HFFc6 (cell line): ENCODE results near the gene REELD1. TPM values are rescaled to one million over a fixed set of nuclear protein-coding genes. Genes with fewer than 3 reads are reported as not detected.

ENCODE experiments used
- DNase-seq: peaks from one replicate; pipeline ENCODE4 v3.0.0-alpha.2; 2018
- H3K27ac Mint-ChIP-seq: 2 replicates; pipeline ENCODE4 v1.8.0; 2020; ENCODE audit warnings: mild to moderate bottlenecking, mixed read lengths
- H3K27me3 Mint-ChIP-seq: 2 replicates; pipeline ENCODE4 v1.8.0; 2021; ENCODE audit warnings: mild to moderate bottlenecking, moderate library complexity, mixed read lengths; ENCODE audit not compliant: insufficient read depth
- H3K36me3 Mint-ChIP-seq: 2 replicates; pipeline ENCODE4 v1.8.0; 2021; ENCODE audit warnings: low read depth, mixed read lengths
- H3K4me1 Mint-ChIP-seq: 2 replicates; pipeline ENCODE4 v1.8.0; 2020; ENCODE audit warnings: low read depth, mixed read lengths
- H3K4me3 Mint-ChIP-seq: 2 replicates; pipeline ENCODE4 v1.8.0; 2020; ENCODE audit warnings: mild to moderate bottlenecking, moderate library complexity, mixed read lengths
- H3K9me3 Mint-ChIP-seq: 2 replicates; pipeline ENCODE4 v1.8.0; 2020; ENCODE audit warnings: mild to moderate bottlenecking, mixed read lengths
- CTCF ChIP-seq: fragments of 200-600 bp; sonication (generic); IDR thresholded peaks from 2 replicates; pipeline ENCODE4 v1.5.0; 2021; ENCODE audit warnings: antibody characterized with exemption, mild to moderate bottlenecking
- total RNA-seq, 6 experiments: library from RNA; stranded (reverse); fragmentation: NEBNext Ultra II Directional; extraction: Animal tissue kit (Norgen Biotek cat#: 25700); gene quantifications; 2 replicates in 1 of 6; 3 replicates in 5 of 6; pipeline ENCODE4 v1.2.3, GENCODE V29; 2021

The REELD1 gene
- total RNA-seq, 6 experiments from 2014 or later, result not detected

- Mint-ChIP-seq H3K9me3 (no peaks in the 10 kb centered on the region), H3K36me3 (peaks cover 14% of the 10 kb centered on the region), H3K27me3 (peaks cover 1% of the 10 kb centered on the region; the same call in 1 of the 2 replicates), H3K4me3 (no peak overlapping the region), H3K4me1 (peaks cover 18% of the 10 kb centered on the region), H3K27ac (no peak overlapping the region)
- DNase-seq, result no peak
- TF ChIP-seq CTCF, result no peak
These were observed 20.1 kb upstream of the REELD1 start for GRCh38 chr4:146194212-146194611.

GRCh38 chr4:146202665-146203064 is 11.7 kb upstream of the REELD1 start:
- Mint-ChIP-seq H3K27ac (no peak overlapping the region), H3K36me3 (0 out of 2 replicates have a peak, but pooled peaks cover 5% of the 10 kb centered on the region), H3K4me3 (no peak overlapping the region), H3K9me3 (no peaks in the 10 kb centered on the region), H3K4me1 (no peaks in the 10 kb centered on the region), H3K27me3 (no peaks in the 10 kb centered on the region; the same call in 1 of the 2 replicates)
- no peak for DNase-seq
- TF ChIP-seq CTCF, result no peak

- H3K27me3 Mint-ChIP-seq, result peaks cover 5% of the 10 kb centered on the region
- H3K9me3 Mint-ChIP-seq, result no peaks in the 10 kb centered on the region
- TF ChIP-seq CTCF, result no peak
- H3K4me1 Mint-ChIP-seq, result no peaks in the 10 kb centered on the region
- DNase-seq, result no peak
- 0 out of 2 replicates have a peak, but pooled peaks cover 5% of the 10 kb centered on the region for H3K36me3 Mint-ChIP-seq
- no peak overlapping the region for H3K4me3 Mint-ChIP-seq
- H3K27ac Mint-ChIP-seq, result no peak overlapping the region
These were observed 6.9 kb upstream of the REELD1 start for GRCh38 chr4:146207410-146207809.

GRCh38 chr4:146210890-146211289 is 3.4 kb upstream of the REELD1 start:
- Mint-ChIP-seq H3K36me3 (no peaks in the 10 kb centered on the region), H3K27ac (no peak overlapping the region), H3K27me3 (peaks cover 5% of the 10 kb centered on the region), H3K9me3 (no peaks in the 10 kb centered on the region), H3K4me3 (no peak overlapping the region), H3K4me1 (no peaks in the 10 kb centered on the region)
- DNase-seq, result no peak
- TF ChIP-seq CTCF, result no peak

- peaks cover 5% of the 10 kb centered on the region for H3K27me3 Mint-ChIP-seq
- DNase-seq, result no peak
- TF ChIP-seq CTCF, result no peak
- no peaks in the 10 kb centered on the region for H3K9me3 Mint-ChIP-seq
- H3K4me1 Mint-ChIP-seq, result no peaks in the 10 kb centered on the region
- no peaks in the 10 kb centered on the region for H3K36me3 Mint-ChIP-seq
- no peak overlapping the region for H3K4me3 Mint-ChIP-seq
- no peak overlapping the region for H3K27ac Mint-ChIP-seq
These were observed 2.9 kb upstream of the REELD1 start for GRCh38 chr4:146211440-146211839.

GRCh38 chr4:146212781-146213180 is 1.6 kb upstream of the REELD1 start:
- Mint-ChIP-seq H3K27me3 (peaks cover 5% of the 10 kb centered on the region), H3K36me3 (no peaks in the 10 kb centered on the region), H3K4me1 (no peaks in the 10 kb centered on the region), H3K9me3 (no peaks in the 10 kb centered on the region), H3K27ac (no peak overlapping the region), H3K4me3 (no peak overlapping the region)
- no peak for TF ChIP-seq CTCF
- DNase-seq, result no peak
